GM19455 (cell line): ENCODE measurements around the gene DHCR7.

Source experiments
- ATAC-seq: cut with Tn5 transposase; IDR thresholded peaks from one replicate; pipeline ENCODE4 v1.9.1; 2021; ENCODE audit not compliant: unreplicated experiment

The DHCR7 gene

GRCh38 chr11:71477641-71478527, 29.7 kb upstream of the DHCR7 start:
- ATAC-seq = no peak

- no peak for ATAC-seq
These were observed 28.9 kb upstream of the DHCR7 start for GRCh38 chr11:71476926-71477640.

- no peak for ATAC-seq
These were observed 27.8 kb upstream of the DHCR7 start for GRCh38 chr11:71476031-71476430.

- ATAC-seq = no peak
These were observed 26.7 kb upstream of the DHCR7 start for GRCh38 chr11:71474771-71475483.

GRCh38 chr11:71474141-71474770, 26.1 kb upstream of the DHCR7 start:
- no peak for ATAC-seq

- no peak for ATAC-seq
These were observed 25.5 kb upstream of the DHCR7 start for GRCh38 chr11:71473793-71474080.

- no peak for ATAC-seq
These were observed 25.0 kb upstream of the DHCR7 start for GRCh38 chr11:71472941-71473792.

GRCh38 chr11:71472357-71472885, 24.2 kb upstream of the DHCR7 start:
- no peak for ATAC-seq

- no peak for ATAC-seq
These were observed 22.8 kb upstream of the DHCR7 start for GRCh38 chr11:71470946-71471345.

GRCh38 chr11:71467164-71467563, 19.0 kb upstream of the DHCR7 start:
- no peak for ATAC-seq

- ATAC-seq = no peak
These were observed 18.2 kb upstream of the DHCR7 start for GRCh38 chr11:71466358-71466757.

GRCh38 chr11:71465054-71465453, 16.9 kb upstream of the DHCR7 start:
- ATAC-seq = no peak

GRCh38 chr11:71463331-71464211, 15.4 kb upstream of the DHCR7 start:
- no peak for ATAC-seq

- ATAC-seq = no peak
These were observed 14.5 kb upstream of the DHCR7 start for GRCh38 chr11:71462726-71463125.

GRCh38 chr11:71461696-71462095, 13.5 kb upstream of the DHCR7 start:
- ATAC-seq = no peak

GRCh38 chr11:71459767-71460320, 11.7 kb upstream of the DHCR7 start:
- no peak for ATAC-seq

- ATAC-seq = no peak
These were observed 11.0 kb upstream of the DHCR7 start for GRCh38 chr11:71459076-71459766.
